ENCODE data around the gene SOCS1.

- TF ChIP-seq RFX5 (IDR thresholded peaks at IDR 0.05; ENCODE audit: low read depth, low read length): no peak
- TF ChIP-seq, protein P1, sequence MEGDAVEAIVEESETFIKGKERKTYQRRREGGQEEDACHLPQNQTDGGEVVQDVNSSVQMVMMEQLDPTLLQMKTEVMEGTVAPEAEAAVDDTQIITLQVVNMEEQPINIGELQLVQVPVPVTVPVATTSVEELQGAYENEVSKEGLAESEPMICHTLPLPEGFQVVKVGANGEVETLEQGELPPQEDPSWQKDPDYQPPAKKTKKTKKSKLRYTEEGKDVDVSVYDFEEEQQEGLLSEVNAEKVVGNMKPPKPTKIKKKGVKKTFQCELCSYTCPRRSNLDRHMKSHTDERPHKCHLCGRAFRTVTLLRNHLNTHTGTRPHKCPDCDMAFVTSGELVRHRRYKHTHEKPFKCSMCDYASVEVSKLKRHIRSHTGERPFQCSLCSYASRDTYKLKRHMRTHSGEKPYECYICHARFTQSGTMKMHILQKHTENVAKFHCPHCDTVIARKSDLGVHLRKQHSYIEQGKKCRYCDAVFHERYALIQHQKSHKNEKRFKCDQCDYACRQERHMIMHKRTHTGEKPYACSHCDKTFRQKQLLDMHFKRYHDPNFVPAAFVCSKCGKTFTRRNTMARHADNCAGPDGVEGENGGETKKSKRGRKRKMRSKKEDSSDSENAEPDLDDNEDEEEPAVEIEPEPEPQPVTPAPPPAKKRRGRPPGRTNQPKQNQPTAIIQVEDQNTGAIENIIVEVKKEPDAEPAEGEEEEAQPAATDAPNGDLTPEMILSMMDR (conservative IDR thresholded peaks at IDR 0.05; ENCODE audit: low read depth, low read length): no peak
- TF ChIP-seq MAFK (IDR thresholded peaks at IDR 0.05; ENCODE audit: low read depth, low read length): no peak
- no peak for TF ChIP-seq CHD1 (IDR thresholded peaks at IDR 0.05; ENCODE audit: low read depth, low read length)
These were observed 36.8 kb downstream of the SOCS1 start for GRCh38 chr16:11219178-11219577.

Measured in IMR-90 (cell line).